Stimulated activated CD8-positive, alpha-beta memory T cell treated with anti-CD3 and anti-CD28 coated beads, Interleukin-7, amount 100 ng/mL, for 1 hour (primary cell): Measurements from ENCODE around the gene ZNF423.

ENCODE experiments used
- DNase-seq, 2 donors: peaks; one replicate each; pipeline ENCODE4 v3.0.0-alpha.2; 2020; ENCODE audit warnings: low read depth in 2 of 2

The ZNF423 gene

GRCh38 chr16:49460786-49461470 is 395.0 kb downstream of the ZNF423 start:
- no peak for DNase-seq

GRCh38 chr16:49459953-49460735 is 395.8 kb downstream of the ZNF423 start:
- no peak for DNase-seq

GRCh38 chr16:49458656-49459445 is 397.1 kb downstream of the ZNF423 start:
- no peak for DNase-seq

GRCh38 chr16:49458243-49458642 is 397.7 kb downstream of the ZNF423 start:
- no peak for DNase-seq

GRCh38 chr16:49457196-49457595 is 398.7 kb downstream of the ZNF423 start:
- no peak for DNase-seq

GRCh38 chr16:49456763-49457162 is 399.1 kb downstream of the ZNF423 start:
- no peak for DNase-seq

GRCh38 chr16:49455991-49456745 is 399.7 kb downstream of the ZNF423 start:
- DNase-seq: no peak

GRCh38 chr16:49455181-49455990 is 400.5 kb downstream of the ZNF423 start:
- no peak for DNase-seq

GRCh38 chr16:49454426-49455180 is 401.3 kb downstream of the ZNF423 start:
- DNase-seq: no peak

GRCh38 chr16:49453983-49454382 is 401.9 kb downstream of the ZNF423 start:
- no peak for DNase-seq

GRCh38 chr16:49453021-49453420 is 402.9 kb downstream of the ZNF423 start:
- DNase-seq: no peak

- no peak for DNase-seq
Measured at GRCh38 chr16:49452578-49452977, 403.3 kb downstream of the ZNF423 start.

- no peak for DNase-seq
Measured at GRCh38 chr16:49452108-49452507, 403.8 kb downstream of the ZNF423 start.

GRCh38 chr16:49446805-49447204 is 409.1 kb downstream of the ZNF423 start:
- no peak for DNase-seq

GRCh38 chr16:49443576-49443975 is 412.3 kb downstream of the ZNF423 start:
- no peak for DNase-seq

- no peak for DNase-seq
Measured at GRCh38 chr16:49442805-49443204, 413.1 kb downstream of the ZNF423 start.

- peak; percentile 20 to 23 for DNase-seq
Measured at GRCh38 chr16:49441366-49441780, 414.5 kb downstream of the ZNF423 start.

GRCh38 chr16:49440156-49441065 is 415.5 kb downstream of the ZNF423 start:
- DNase-seq: no peak

- DNase-seq: no peak
Measured at GRCh38 chr16:49439676-49440075, 416.2 kb downstream of the ZNF423 start.
